HUES64 (cell line): ENCODE measurements around the gene ABR.
A peak's percentile ranks its signal among the peaks of the same experiment; 100 is the strongest.
"Not testable (repeated sequence)": the region's sequence is repeated elsewhere in the genome, so short reads cannot be mapped to it uniquely, and the experiment has no call there.

Experiments used
- H3K27ac ChIP-seq: 2 replicates; pipeline ENCODE4 v1.7.0; 2013; ENCODE audit warnings: low read depth, low read length, inconsistent platforms
- H3K27me3 ChIP-seq: 2 replicates; pipeline ENCODE4 v1.6.1; 2013; ENCODE audit warnings: mild to moderate bottlenecking, low read length; ENCODE audit not compliant: insufficient read depth
- H3K36me3 ChIP-seq: 2 replicates; pipeline ENCODE4 v1.6.1; 2013; ENCODE audit warnings: mild to moderate bottlenecking, low read length; ENCODE audit not compliant: insufficient read depth
- H3K4me1 ChIP-seq: 2 replicates; pipeline ENCODE4 v1.6.1; 2013; ENCODE audit warnings: mild to moderate bottlenecking, low read length, moderate library complexity; ENCODE audit not compliant: insufficient read depth
- H3K4me3 ChIP-seq: 2 replicates; pipeline ENCODE4 v1.5.1; 2013; ENCODE audit warnings: mild to moderate bottlenecking, low read length, moderate library complexity
- H3K9ac ChIP-seq: 2 replicates; pipeline ENCODE4 v1.6.1; 2013; ENCODE audit warnings: mild to moderate bottlenecking, low read depth, low read length
- H3K9me3 ChIP-seq: 2 replicates; pipeline ENCODE4 v1.6.1; 2013; ENCODE audit warnings: low read depth, low read length; ENCODE audit not compliant: insufficient read depth
- WGBS: fragments of 150-250, 120-280 bp; methylation state at CpG from one replicate; pipeline ENCODE4 v1.1.7; 2013; ENCODE audit warnings: missing lambda C conversion rate; 5-methylcytosine and 5-hydroxymethylcytosine counted together

ABR gene

GRCh38 chr17:1143573-1143972, 36.2 kb downstream of the ABR start:
- no peaks in the 10 kb centered on the region for H3K9me3 ChIP-seq
- H3K27ac ChIP-seq: no peak overlapping the region
- WGBS: 65% methylated on average over 10 of the region's 10 CpGs
- no peaks in the 10 kb centered on the region for H3K36me3 ChIP-seq
- no peak overlapping the region for H3K4me3 ChIP-seq
- H3K4me1 ChIP-seq: peaks cover 5% of the 10 kb centered on the region; the same call in 1 of the 2 replicates
- H3K27me3 ChIP-seq: no peaks in the 10 kb centered on the region
- H3K9ac ChIP-seq: 0 out of 2 replicates have a peak overlapping the region, but pooled peaks have one; percentile 7

GRCh38 chr17:1142561-1142971, 37.2 kb downstream of the ABR start:
- Histone ChIP-seq H3K27me3 (no peaks in the 10 kb centered on the region), H3K27ac (no peak overlapping the region), H3K4me3 (no peak overlapping the region), H3K9me3 (no peaks in the 10 kb centered on the region), H3K4me1 (peaks cover 7% of the 10 kb centered on the region; the same call in 1 of the 2 replicates), H3K36me3 (no peaks in the 10 kb centered on the region), H3K9ac (no peak overlapping the region)
- 93% methylated on average over 14 of the region's 14 CpGs for WGBS

GRCh38 chr17:1137465-1137894, 42.3 kb downstream of the ABR start:
- H3K4me3 ChIP-seq: no peak overlapping the region

GRCh38 chr17:1136748-1137147, 43.0 kb downstream of the ABR start:
- WGBS: 94% methylated on average over 6 of the region's 6 CpGs
- no peak overlapping the region for H3K4me3 ChIP-seq

More at GRCh38 chr17:1137465-1137894, 42.3 kb downstream of the ABR start:
- Histone ChIP-seq H3K36me3 (no peaks in the 10 kb centered on the region), H3K9me3 (no peaks in the 10 kb centered on the region), H3K4me1 (peaks cover 7% of the 10 kb centered on the region; the same call in 1 of the 2 replicates), H3K9ac (no peak overlapping the region), H3K27me3 (no peaks in the 10 kb centered on the region), H3K27ac (no peak overlapping the region)
- WGBS: 93% methylated on average over 18 of the region's 18 CpGs

GRCh38 chr17:1134634-1135324, 45.0 kb downstream of the ABR start:
- Histone ChIP-seq H3K27ac (no peak overlapping the region), H3K9ac (no peak overlapping the region), H3K9me3 (no peaks in the 10 kb centered on the region), H3K36me3 (no peaks in the 10 kb centered on the region), H3K4me3 (no peak overlapping the region), H3K27me3 (no peaks in the 10 kb centered on the region), H3K4me1 (peaks cover 7% of the 10 kb centered on the region; the same call in 1 of the 2 replicates)
- WGBS: 90% methylated on average over 28 of the region's 29 CpGs

More at GRCh38 chr17:1136748-1137147, 43.0 kb downstream of the ABR start:
- H3K4me1 ChIP-seq: peaks cover 7% of the 10 kb centered on the region; the same call in 1 of the 2 replicates
- H3K9me3 ChIP-seq: no peaks in the 10 kb centered on the region
- H3K27me3 ChIP-seq: no peaks in the 10 kb centered on the region
- no peak overlapping the region for H3K9ac ChIP-seq
- no peak overlapping the region for H3K27ac ChIP-seq
- no peaks in the 10 kb centered on the region for H3K36me3 ChIP-seq

- 86% methylated on average over 11 of the region's 11 CpGs for WGBS
- no peaks in the 10 kb centered on the region for H3K36me3 ChIP-seq
- H3K4me1 ChIP-seq: no peaks in the 10 kb centered on the region
- H3K27ac ChIP-seq: no peak overlapping the region
- no peak overlapping the region for H3K4me3 ChIP-seq
- no peaks in the 10 kb centered on the region for H3K9me3 ChIP-seq
- H3K9ac ChIP-seq: no peak overlapping the region
- H3K27me3 ChIP-seq: no peaks in the 10 kb centered on the region
These were observed 49.6 kb downstream of the ABR start for GRCh38 chr17:1130191-1130590.

GRCh38 chr17:1128463-1128862, 51.3 kb downstream of the ABR start:
- WGBS: 91% methylated on average over 6 of the region's 6 CpGs
- H3K27ac ChIP-seq, H3K9me3 ChIP-seq, H3K4me1 ChIP-seq, H3K9ac ChIP-seq, H3K27me3 ChIP-seq, H3K4me3 ChIP-seq, H3K36me3 ChIP-seq: not testable (repeated sequence)

GRCh38 chr17:1126801-1127550, 52.8 kb downstream of the ABR start:
- Histone ChIP-seq H3K27ac (no peak overlapping the region), H3K9me3 (no peaks in the 10 kb centered on the region), H3K9ac (no peak overlapping the region), H3K4me1 (peaks cover 4% of the 10 kb centered on the region; the same call in 1 of the 2 replicates), H3K4me3 (no peak overlapping the region), H3K27me3 (no peaks in the 10 kb centered on the region), H3K36me3 (no peaks in the 10 kb centered on the region)
- 92% methylated on average over 24 of the region's 24 CpGs for whole genome bisulfite sequencing

GRCh38 chr17:1126250-1126797, 53.5 kb downstream of the ABR start:
- H3K27ac ChIP-seq: no peak overlapping the region
- 90% methylated on average over 26 of the region's 26 CpGs for WGBS
- peaks cover 4% of the 10 kb centered on the region; the same call in 1 of the 2 replicates for H3K4me1 ChIP-seq
- H3K36me3 ChIP-seq: no peaks in the 10 kb centered on the region
- no peak overlapping the region for H3K4me3 ChIP-seq
- H3K9me3 ChIP-seq: no peaks in the 10 kb centered on the region
- H3K9ac ChIP-seq: no peak overlapping the region
- H3K27me3 ChIP-seq: no peaks in the 10 kb centered on the region

- Histone ChIP-seq H3K9ac (no peak overlapping the region), H3K27ac (no peak overlapping the region), H3K27me3 (no peaks in the 10 kb centered on the region), H3K36me3 (no peaks in the 10 kb centered on the region), H3K4me3 (no peak overlapping the region), H3K4me1 (peaks cover 4% of the 10 kb centered on the region; the same call in 1 of the 2 replicates), H3K9me3 (no peaks in the 10 kb centered on the region)
- 85% methylated on average over 11 of the region's 11 CpGs for WGBS
These were observed 54.0 kb downstream of the ABR start for GRCh38 chr17:1125788-1126145.
